SW 1271 (cell line): ENCODE results near the gene CCDC71L.
A peak's percentile ranks its signal among the peaks of the same experiment; 100 is the strongest.

Experiments used
- DNase-seq, 2 experiments: peaks; one replicate each; lab custom pipeline; 2025; lab: John Stamatoyannopoulos, UW

CCDC71L gene

DNA sequence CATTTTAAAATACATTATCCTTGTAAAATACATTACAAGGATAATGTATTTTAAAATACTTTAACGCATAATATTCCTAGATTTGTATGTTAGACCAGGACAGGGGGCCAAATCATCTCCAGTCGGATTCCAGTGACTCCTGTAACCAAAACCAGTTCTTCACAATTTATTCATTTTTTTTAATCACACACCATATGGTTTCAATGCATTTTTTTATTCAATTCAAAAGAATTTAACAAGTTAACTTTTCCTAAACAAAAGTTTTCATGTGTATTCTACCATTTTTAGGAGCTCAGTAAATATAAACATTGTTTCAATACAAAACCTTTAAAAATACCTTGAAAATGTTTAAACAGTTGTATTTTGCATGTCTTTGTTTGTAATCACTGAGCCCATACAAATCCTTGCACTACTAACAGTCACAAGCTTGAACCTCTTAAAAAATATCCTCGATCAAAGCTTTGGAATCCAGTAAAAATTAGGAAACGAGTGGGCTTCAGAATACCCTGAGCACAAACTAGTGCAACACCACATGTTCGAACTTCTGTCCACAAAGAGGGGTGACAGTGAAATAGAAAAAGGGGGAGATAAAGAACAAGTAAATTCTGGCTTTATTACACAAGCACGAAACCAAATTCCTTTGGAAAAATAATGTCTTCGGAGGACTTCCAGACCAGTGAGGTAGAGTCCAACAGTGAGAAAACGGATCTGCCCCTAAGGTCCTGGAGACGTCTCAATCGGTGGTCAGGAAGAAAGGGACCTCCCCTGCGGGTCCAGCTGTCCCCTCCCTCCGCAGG lies 1.6 kb downstream of the CCDC71L start:
- peak; percentile 51 to 68 for DNase-seq

DNA sequence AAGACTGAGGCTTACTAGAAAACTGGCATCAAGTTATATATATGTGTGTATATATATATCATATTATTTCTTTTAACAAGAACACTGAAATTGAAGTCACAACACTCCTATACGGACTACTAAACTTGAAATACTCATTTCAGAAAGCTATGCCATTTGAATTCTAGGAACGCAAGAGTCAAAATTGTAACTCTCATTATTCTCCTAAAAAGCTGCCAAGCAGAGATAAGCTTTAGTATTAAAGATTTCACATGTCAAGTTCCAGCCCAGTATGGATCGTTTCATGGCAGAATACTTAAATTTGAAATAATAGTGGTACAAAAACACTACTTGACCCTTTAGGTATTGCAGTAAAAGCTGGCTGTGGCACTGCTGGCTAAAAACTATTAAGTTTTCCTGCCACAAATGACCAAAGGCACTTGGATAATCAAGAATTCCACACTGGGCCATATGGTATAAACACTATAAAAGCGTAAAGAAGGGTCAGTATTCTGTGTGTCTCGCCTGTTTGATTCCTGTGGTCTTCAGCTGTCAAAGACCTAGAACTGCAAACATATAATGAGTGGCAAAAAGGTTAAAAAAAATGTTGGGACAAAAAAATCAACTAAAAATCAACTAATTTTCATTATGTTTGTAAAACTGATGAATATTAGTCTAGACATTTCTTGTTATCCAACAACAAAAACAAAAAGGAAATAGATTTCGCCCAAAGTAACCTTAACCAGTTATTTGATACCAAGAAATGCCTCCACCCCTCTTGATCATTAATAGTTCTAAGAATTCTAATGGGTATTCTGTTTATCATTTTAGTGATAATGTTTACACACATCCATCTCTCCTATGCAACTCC lies 2.4 kb downstream of the CCDC71L start:
- DNase-seq, result no peak

DNA sequence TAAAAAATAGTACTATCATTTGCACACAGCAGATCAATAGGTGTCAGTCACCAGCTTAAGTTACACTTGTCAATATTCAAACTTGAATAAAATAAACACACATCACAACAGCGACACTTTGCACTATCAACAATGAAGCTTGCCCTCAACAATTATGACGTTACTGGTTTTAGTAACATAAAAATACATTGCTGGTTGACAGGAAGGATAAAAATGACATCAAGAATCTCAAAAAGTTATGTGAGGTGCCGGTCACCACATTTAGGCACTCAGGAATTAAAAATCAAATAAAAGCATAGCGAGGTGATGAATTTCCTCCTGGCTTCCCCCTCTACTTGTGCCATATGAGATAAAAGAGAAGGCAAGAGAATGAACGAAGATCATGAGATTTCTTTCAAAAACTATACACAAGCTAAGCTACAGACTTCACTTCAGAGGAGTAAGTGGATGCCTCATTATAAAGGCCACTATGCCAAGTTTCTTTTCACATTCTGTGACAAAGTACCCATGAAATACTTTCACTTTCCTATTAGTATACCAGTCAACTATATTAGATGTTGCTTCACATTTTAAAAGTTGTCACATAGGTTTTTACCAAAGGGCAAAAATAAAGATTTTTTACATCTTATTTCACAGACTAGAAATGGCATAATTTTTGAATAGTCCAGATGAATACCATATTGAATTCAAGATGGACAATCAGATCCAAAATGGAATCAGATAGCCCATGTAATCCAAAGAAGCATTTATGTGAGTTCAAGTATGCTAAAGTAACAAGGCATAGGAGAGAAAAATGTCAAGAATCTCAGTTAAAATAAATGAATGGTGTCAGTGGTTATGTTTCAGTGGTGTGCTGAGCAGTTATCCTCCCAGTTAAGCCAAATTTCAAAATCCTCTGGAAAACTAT lies 3.6 kb downstream of the CCDC71L start:
- no peak for DNase-seq

DNA sequence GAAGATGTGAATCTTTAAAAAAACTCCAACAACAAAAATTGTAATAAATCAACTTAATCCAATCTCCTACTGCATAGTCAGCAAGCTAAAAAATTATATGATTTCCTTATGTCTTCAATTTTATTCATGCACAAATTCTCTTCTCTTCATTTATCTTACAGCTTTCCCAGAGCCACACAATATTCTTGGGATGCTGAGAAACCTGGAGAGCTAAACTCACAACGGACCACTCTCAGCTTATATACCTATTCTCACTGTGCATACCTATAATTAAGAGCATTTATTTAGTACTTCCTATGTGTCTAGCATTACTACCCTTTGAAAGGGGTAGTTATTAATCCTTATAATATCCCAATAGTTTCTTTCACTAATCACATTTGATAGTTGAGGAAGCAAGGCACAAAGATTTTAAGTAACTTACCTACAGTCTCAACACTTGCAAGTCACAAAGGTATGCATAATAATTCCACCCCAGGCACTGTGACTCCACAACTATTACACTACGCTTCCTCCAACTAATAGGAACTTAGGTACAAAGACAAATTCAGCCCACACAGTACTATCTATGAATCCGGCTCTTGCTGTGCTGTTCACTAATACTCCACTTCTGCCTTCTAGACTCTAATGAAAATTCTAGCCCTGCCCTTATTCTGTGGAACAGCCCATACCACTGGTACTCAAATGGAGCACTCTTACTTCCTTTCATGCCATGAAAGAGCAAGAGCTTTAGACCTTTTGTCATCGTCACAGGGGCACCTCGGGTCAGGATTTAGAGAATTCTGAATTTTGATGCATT lies 5.1 kb downstream of the CCDC71L start:
- no peak for DNase-seq

DNA sequence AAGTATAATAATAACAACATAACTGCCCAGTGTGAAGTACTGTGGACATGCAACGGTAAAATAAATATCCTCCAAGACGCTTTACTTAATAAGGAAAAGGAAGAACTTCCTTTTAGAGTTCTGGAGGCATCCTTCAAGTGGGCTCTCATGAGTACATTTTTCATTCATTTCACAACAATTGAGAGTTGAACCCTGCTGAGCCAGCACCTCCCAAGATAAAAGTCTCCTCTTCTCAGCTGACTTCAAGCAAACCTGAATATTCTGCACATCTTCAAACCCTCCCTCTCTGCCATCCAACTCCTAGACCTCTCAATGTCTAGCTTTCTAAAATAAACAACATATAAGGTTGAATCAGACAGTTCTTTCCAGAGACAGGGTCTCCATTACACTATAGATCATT lies 7.5 kb downstream of the CCDC71L start:
- DNase-seq, result no peak

DNA sequence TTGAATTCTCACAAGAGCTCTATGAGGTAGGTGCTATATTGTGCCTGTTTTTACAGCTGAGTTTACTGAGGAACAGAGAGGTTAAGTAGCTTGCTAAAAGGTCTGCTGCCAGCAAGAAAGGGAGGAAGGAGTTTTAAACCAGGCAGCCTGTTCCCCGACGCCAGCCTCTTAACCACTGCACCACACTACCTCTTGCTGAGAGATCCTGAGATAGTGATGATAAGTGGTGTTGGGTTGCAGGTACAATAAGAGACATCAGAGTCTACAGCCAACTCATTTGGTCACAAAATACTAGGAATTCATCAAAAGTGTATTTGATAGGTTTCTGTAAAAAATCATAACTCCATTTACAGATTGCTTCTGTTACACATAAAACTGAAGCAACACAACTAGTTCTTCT lies 8.0 kb downstream of the CCDC71L start:
- DNase-seq, result no peak

DNA sequence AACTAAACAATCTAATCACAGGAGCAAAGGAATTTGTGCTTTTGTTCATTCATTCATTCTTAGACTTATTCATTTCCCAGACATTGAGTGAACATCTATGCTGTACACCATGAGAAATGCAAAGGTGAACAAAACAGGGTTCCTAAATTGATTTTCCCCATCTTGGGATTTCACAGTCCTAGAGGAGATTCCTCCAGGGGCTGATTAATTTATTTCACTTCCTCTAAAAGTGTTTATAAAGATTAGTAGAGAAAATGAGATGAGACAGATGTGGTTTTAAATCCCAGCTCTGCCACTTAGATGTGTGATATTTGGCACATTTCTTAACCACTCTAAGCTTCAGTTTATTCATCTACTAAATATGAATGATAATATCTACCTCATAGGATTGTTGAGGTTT lies 8.9 kb downstream of the CCDC71L start:
- no peak for DNase-seq

DNA sequence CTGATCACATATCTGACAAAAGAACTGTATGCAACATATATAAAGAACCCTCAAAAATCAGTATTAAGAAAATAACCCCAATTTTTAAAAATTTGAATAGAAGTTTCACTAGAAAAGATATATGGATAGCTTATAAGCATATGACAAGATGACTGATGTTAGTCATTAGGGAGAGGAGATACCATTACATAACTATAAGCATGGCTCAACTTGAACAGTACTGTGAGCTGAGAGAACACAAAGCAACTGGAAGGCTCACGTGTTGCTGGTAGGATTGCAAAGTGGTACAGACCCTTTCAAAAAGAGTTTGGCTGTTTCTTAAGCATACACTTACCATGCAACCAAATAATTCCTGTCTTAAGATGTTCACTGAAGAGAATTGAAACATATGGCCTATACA lies 14.7 kb downstream of the CCDC71L start:
- no peak for DNase-seq

DNA sequence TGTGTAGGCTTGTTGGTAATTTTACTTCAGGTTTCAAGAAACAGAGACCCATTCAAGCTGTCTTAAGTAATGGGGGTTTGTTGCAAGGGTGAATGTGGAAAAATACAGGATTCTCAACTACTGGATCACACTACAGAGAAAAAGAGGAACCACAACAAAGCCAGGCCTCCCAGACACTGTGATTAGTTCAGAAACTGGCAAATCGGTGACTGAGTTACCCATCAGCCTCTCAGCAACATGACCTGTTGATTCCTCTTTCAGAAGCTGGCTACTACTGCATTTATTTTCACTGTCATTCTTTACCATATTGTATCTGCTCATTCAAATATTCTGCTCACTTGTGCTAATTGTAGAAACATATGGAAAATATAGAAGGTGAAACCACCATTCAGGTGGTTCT lies 16.0 kb downstream of the CCDC71L start:
- DNase-seq, result no peak

DNA sequence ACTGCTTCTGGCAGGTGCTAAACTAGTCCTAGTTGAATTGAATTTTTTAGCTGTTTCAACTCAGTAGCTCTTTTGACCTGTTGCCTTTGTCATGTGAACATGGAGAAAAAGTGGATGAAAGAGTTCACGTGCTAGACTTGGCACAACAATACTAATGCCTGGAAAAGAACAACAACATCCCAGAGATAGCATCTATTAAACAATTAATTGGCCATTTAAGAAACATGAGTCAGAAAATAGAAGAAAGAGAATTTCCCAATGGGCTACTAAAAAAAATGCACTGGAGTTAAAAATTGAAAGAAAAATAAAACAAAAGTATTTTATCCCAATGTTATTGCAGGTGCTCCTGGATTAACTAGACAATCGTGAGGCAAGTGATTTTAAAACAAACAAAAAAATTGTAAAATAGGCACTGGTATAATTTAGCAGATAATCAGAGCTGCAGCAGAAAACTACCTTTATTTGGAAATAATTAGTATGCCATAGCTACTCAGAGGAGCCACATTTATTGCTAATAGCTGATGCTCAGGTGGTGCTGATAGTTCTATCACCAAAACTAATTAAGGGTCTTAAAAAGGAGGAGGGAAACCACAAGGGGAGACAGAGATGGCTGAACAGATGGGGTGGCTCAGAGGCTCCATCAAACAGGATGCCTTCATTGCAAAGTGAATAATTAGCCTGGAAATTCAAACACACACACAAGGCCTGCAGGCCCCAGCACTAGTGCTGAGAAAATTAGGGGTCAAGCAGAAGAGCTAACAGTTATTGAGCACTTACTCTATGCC lies 17.6 kb downstream of the CCDC71L start:
- no peak for DNase-seq

DNA sequence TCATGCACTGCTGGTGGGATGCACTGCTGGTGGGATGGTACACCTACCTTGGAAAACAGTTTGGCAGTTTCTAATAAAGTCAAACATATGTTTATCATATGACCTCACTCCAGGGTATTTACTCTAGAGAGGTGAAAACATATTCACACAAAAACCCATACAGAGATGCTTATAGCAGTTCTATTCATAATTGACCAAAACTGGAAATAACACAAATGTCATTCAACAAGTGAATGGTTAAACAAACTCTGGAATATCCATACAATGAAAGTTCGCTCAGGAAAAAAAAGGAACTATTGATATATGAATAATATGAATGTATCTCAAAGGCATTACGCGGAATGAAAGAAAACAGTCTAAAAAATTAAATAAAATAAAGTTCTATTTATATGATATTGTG lies 19.5 kb downstream of the CCDC71L start:
- no peak for DNase-seq

DNA sequence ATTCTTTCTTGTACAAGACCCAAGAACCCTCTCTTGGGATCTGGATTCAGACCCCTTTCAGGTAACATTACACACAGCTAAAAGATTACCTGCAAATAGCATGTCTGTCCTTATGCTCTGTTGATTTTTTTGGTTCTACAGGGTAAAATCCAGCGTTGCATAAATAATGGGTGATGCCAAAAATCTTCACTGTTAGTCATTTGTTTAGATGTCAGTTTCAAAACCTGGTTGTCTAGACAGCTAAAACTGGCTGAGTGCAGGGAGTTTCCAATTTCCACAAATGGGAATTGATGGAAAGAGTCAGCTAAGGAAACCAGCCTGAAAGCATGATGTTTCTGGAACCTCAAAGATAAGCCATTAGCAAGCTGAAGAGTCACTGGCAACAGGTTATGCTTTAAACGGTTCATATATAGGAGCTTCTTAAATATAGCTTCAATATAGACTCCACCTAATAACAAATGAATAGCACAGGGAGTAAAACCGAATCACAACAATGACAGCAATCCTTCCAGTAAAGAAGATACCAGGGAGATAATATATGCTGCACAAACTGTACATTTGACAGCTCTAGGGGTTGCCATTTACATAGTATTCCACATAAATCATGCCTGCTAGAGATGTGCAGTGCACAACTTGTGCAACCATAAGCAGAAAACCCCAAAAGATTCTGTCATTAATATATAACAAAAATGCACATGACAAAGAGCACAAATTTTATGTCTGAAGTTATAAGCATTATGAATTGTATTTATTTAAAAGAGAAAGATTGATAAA lies 20.4 kb downstream of the CCDC71L start:
- DNase-seq, result no peak

DNA sequence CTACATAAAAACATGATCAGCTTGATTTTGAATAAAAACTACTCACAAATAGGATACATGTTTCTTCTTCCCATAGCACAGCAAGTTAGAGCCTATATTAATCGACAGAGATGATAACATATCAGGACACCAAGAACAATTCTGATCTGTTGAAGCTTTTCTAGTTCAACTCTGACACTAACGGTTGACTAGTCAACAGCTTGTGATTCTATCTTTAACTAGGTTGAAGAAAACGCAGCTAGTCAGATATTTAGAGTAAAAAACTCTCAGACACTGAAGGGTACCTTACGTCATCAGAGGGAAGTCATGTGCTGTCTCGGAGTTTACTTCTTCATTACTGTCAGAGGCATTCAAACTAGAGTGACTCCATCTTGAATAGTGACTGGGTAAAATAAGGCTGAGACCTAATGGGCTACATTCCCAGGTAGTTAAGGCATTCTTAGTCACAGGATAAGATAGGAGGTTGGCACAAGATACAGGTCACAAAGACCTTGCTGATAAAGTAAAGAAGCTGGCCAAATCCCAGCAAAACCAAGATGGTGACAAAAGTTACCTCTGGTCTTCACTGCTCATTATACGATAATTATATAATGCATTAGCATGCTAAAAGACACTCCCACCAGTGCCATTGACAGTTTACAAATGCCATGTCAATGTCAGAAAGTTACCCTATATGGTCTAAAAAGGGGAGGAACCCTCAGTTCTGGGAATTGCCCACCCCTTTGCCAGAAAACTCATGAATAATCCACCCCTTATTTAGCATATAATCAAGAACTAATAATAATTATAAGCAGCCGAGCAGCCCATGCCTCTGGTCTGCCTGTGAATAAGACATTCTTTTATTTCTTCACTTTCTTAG lies 21.3 kb downstream of the CCDC71L start:
- no peak for DNase-seq

DNA sequence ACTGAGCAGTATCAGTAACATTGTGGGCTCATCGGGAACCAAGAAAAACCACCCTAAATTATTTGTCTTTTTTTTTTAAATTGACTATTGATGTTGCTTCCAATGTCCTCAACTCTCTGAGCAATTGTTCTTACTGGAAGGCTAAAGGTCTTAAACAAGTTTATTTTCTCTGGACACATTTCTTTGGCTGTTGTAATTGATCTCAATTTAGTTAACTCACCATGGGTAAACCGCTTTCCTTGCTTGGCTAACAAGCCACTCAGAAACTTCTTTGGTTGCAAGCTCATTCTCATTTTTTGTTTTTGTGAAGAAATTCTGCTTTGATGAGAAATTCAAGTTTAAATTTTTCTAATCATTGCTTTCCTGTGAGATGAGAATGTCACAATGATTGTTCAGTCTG lies 25.5 kb downstream of the CCDC71L start:
- no peak for DNase-seq

DNA sequence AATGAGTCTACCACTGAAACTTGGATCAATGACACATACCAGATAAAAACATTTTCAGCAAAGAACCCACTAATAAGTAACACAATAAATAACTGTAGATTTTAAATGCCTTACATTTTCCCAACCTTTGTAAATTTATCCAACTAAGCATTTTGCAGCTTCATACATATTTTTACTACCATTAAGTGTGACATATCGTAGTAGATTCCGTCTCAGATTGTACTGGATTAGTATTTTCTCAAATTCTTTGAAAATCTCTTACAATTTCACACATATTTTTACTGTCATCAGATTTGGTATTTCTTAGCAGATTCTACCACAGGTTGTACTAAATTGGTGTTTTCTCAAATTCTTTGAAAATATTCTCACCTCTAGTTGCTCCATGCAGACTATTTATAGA lies 26.0 kb downstream of the CCDC71L start:
- no peak for DNase-seq

DNA sequence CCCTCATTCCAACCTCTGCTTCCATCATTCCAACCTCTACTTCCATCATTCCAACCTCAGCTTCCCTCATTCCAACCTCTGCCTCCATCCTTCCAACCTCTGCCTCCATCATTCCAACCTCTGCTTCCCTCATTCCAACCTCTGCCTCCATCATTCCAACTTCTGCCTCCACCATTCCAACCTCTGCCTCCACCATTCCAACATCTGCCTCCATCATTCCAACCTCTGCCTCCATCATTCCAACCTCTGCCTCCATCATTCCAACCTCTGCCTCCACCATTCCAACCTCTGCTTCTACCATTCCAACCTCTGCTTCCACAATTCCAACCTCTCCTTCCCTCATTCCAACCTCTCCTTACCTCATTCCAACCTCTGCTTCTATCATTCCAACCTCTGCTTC lies 30.3 kb downstream of the CCDC71L start:
- no peak for DNase-seq

DNA sequence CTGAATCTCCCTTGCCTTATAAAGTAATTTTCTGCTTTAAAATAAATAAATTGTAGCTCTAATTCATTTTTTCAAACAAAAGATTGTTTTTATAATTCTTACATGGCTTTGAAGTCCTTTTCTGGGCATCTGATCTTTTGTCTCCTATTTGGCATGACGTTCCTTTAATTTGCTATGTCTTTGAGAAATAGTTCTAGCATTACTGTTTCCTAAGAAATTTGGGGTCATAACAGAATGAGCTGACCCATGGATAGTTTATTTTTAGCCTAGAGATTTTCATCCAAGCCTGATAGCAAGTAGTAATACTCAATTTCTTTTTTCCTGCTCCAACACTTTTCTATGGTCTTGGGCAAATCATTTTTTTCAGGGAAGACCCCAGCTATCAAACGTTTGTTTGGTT lies 31.4 kb downstream of the CCDC71L start:
- DNase-seq, result no peak

DNA sequence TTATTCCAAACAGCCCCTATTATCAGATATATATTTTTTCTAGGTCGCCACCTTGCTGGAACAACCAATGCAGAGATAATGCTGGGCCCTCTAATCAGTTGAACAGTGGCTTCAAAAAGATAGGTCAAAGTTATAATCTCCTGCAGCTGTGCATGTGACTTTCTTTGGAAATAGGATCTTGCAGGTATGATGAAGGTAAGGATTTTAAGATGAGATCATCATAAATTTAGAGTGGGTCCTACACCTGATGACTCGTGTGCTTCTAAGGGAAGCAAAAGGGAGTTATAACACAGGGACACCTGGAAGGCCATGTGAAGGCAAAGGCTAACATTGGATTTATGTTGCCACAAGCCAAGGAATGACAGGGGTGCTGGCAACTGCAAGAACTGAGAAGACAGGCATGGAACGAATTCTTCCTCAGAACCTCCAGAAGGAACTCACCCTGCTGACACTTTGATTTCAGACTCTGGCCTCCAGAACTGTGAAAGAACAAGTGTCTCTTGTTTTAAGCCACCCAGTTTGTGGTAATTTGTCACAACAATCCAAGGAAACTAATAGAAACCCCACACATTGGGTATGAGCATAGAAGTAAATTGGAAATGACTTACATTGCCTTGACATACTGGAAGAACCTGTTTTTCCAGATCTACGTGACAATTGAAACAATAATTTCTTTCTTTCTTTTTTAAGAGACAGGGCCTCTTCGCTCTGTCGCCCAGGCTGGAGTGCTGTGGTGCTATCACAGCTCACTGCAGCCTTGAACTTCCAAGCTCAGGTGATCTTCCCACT lies 34.4 kb downstream of the CCDC71L start:
- no peak for DNase-seq
